ENCODE results near the gene TEX14. TPM values are rescaled to one million over a fixed set of nuclear protein-coding genes. Genes with fewer than 3 reads are reported as not detected.
A peak's percentile ranks its signal among the peaks of the same experiment; 100 is the strongest.

Gene TEX14
- total RNA-seq (1 to 10 TPM; 1.1 to 1.3 TPM), polyA plus RNA-seq (under 1 TPM in 2 of 3 donors, not detected in 1; 0.24 to 0.56 TPM), total RNA-seq (0.67 to 21.7 (median 0.97) reads per million in 6 experiments)

DNA sequence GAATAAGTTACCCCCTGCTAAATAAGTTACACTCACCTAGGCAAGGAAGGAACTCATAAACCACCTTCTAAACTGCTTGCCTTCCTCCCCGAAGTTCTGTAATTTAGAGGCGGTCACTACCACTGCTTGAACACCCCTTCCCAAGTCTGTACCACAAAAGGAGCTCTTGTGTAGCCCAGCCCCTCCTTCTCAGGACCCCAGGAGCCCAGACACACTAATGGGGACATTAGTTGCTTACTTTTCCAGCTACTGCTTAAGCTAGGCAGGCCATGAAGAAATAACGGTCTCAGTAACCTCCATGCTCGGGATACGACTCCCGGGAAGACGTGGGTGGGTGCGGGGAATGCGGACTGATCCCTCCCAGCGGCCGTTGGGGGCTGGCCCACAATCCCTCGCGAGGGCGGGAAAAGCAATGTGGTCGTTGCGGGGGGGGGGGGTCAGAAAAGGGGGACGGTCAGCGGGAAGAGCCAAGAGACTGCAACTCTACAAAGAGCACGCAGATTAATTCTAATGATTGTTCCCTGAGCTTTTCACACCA, at the start of gene TEX14:
Gene TEX14 (minus strand): TSS at position 345 of the 538 bp plus-strand sequence. CDS start 40,044 bp downstream, outside the sequence.
- no peak for DNase-seq
- POLR2A ChIA-PET: interaction anchor here (0.5 to 2.2 kb wide), 12 partner anchors 12 to 360 kb away, joined by 3 to 12 read pairs (median 4); no protein-coding TSS in a partner anchor

DNA sequence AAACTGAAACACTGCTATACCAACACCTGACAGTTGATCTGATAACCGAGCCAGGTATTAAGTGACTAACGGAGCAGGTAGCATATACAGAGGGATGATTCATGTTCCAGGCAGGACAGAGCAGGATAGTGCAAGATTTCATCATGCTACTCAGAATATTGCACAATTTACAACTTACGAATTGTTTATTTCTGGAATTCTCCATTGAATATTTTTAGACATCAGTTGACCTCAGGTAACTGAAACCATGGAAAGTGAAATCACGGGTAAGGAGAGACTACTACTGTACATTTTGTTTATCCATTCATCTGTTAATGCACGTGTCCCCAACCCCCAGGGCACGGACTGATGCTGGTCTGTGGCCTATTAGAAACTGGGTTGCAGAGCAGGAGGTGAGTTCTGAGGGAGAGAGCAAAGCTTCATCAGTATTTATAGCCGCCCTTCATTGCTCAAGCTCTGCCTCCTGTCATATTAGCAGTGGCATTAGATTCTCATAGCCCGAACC, 49.3 kb upstream of the TEX14 start:
- DNase-seq (no peak), ATAC-seq (no peak)
- Mint-ChIP-seq H3K27ac (peak overlapping the region in 1 of 10 donors; percentile 43), H3K36me3 (peaks cover 0 to 3% (median 0%) of the 10 kb centered on the region in 3 donors), H3K4me1 (no peaks in the 10 kb centered on the region), H3K4me3 (no peak overlapping the region), H3K9me3 (no peaks in the 10 kb centered on the region), H3K27me3 (no peaks in the 10 kb centered on the region)
- POLR2A ChIA-PET: interaction anchor here (0.5 kb wide), 1 partner anchor 8 kb away, joined by 3 read pairs; no protein-coding TSS in a partner anchor

More for the DNA sequence above, at the start of gene TEX14:
- H3K4me3 Mint-ChIP-seq: peak within 1 kb of the TSS; percentile 93 to 98 (median 96)
- H3K9me3 Mint-ChIP-seq: no peaks in the 10 kb centered on the region
- peak within 1 kb of the TSS; percentile 89 to 98 (median 94) for H3K27ac Mint-ChIP-seq
- H3K36me3 Mint-ChIP-seq: peaks cover 0 to 10% (median 2%) of the 10 kb centered on the region in 3 donors
- ATAC-seq: no peak
- peaks cover 9 to 33% (median 27%) of the 10 kb centered on the region in 4 donors for H3K4me1 Mint-ChIP-seq
- H3K27me3 Mint-ChIP-seq: no peaks in the 10 kb centered on the region

GRCh38 chr17:58734811-58735210, 43.0 kb upstream of the TEX14 start:
- H3K4me1 Mint-ChIP-seq: no peaks in the 10 kb centered on the region
- no peaks in the 10 kb centered on the region for H3K9me3 Mint-ChIP-seq
- peaks cover 0 to 38% (median 0%) of the 10 kb centered on the region in 3 donors for H3K36me3 Mint-ChIP-seq
- no peaks in the 10 kb centered on the region for H3K27me3 Mint-ChIP-seq
- POLR2A ChIA-PET: no interaction called here
- H3K4me3 Mint-ChIP-seq: no peak overlapping the region
- ATAC-seq (no peak), DNase-seq (no peak)
- H3K27ac Mint-ChIP-seq: peak overlapping the region in 1 of 10 donors; percentile 57

DNA sequence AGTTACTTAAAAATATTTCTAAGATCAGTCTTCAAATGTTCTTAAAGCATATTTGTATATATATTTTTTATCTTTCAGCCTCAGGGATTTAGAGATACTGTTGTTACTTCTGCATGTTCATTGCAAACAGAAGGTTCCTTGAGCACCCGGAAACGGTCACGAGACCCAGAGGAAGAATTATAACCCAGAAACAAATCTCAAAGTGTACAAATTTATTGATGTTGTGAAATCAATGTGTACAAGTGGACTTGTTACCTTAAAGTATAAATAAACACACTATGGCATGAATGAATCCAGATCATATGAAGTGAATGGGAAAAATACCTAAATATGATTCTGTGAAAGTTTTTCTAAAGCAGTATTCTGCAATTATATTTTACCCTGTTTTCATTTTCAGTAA, 42.2 kb upstream of the TEX14 start:
- no peak overlapping the region for H3K4me3 Mint-ChIP-seq
- H3K27me3 Mint-ChIP-seq: no peaks in the 10 kb centered on the region
- H3K27ac Mint-ChIP-seq: peak overlapping the region in 1 of 10 donors; percentile 37
- no peaks in the 10 kb centered on the region for H3K9me3 Mint-ChIP-seq
- no peak for DNase-seq
- H3K4me1 Mint-ChIP-seq: no peaks in the 10 kb centered on the region
- no peak for ATAC-seq
- POLR2A ChIA-PET: no interaction called here
- peaks cover 0 to 46% (median 2%) of the 10 kb centered on the region in 3 donors for H3K36me3 Mint-ChIP-seq

DNA sequence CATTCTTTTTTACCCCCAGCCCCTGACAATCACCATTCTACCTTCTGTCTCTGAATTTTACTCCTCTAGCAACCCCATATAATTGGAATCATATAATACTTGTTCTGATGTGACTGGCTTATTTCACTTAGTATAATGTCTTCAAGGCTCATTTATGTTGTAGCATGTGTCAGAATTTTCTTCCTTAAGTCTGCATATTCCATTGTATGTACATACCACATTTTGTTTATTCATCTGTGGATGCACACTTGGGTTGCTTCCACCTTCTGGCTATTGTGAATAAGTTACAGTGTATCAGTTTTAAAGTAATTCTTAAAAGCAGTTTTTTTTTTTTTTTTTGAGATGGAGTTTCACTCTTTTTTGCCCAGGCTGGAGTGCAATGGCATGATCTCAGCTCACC, 39.1 kb upstream of the TEX14 start:
- POLR2A ChIA-PET: no interaction called here
- H3K27me3 Mint-ChIP-seq: no peaks in the 10 kb centered on the region
- no peaks in the 10 kb centered on the region for H3K9me3 Mint-ChIP-seq
- peak overlapping the region in 1 of 10 donors; percentile 7 for H3K27ac Mint-ChIP-seq
- DNase-seq (no peak), ATAC-seq (no peak)
- no peaks in the 10 kb centered on the region for H3K4me1 Mint-ChIP-seq
- H3K4me3 Mint-ChIP-seq: no peak overlapping the region
- peaks cover 0 to 51% (median 2%) of the 10 kb centered on the region in 3 donors for H3K36me3 Mint-ChIP-seq

DNA sequence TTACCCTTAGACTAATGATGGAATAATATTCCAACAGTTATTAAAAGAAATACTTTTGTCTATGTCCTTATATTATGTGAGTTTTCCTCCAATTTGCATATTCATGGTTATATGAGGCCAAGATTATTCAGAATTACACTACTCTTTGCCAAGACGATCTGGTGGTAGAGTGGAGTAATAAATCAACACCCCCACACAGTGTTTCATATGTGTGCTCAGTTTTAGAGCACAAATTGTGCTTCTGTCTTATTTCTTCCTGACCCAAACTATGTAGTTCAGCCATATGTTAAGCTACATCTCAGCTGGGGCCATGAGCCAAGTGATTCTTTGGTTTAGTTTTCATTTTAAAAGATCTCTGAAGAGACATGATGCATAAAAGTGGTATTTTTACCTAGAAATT, 37.0 kb upstream of the TEX14 start:
- no peak for DNase-seq
- peaks cover 0 to 56% (median 2%) of the 10 kb centered on the region in 3 donors for H3K36me3 Mint-ChIP-seq
- H3K27ac Mint-ChIP-seq: peak overlapping the region in 1 of 10 donors; percentile 17
- no peak overlapping the region for H3K4me3 Mint-ChIP-seq
- POLR2A ChIA-PET: no interaction called here
- no peaks in the 10 kb centered on the region for H3K4me1 Mint-ChIP-seq
- ATAC-seq: no peak
- H3K9me3 Mint-ChIP-seq: no peaks in the 10 kb centered on the region
- no peaks in the 10 kb centered on the region for H3K27me3 Mint-ChIP-seq

DNA sequence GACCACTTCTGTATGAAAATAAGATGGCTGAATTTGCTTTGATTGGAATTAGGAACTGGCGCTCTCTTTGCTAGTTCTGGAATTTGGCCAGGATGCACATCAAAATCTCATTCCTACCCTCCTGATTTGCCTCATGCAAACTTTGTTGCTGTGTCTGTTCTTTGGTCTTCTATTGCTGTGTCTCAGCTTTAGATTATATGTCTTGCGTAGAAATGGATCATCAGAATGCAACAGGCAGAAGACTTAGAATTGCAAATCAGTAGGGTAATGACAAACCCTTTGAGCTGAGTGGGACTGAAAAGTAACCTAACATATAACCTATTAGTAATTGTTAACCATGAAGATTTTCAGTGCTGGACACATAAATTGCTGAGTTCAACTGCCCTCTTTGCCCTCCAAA, 30.9 kb upstream of the TEX14 start:
- H3K4me1 Mint-ChIP-seq: no peaks in the 10 kb centered on the region
- POLR2A ChIA-PET: no interaction called here
- no peaks in the 10 kb centered on the region for H3K27me3 Mint-ChIP-seq
- DNase-seq: no peak
- peaks cover 0 to 58% (median 14%) of the 10 kb centered on the region in 3 donors for H3K36me3 Mint-ChIP-seq
- H3K27ac Mint-ChIP-seq: no peak overlapping the region
- no peaks in the 10 kb centered on the region for H3K9me3 Mint-ChIP-seq
- H3K4me3 Mint-ChIP-seq: no peak overlapping the region
- ATAC-seq: no peak

- Mint-ChIP-seq H3K27me3 (no peaks in the 10 kb centered on the region), H3K27ac (no peak overlapping the region), H3K9me3 (no peaks in the 10 kb centered on the region), H3K4me1 (no peaks in the 10 kb centered on the region), H3K36me3 (peaks cover 0 to 59% (median 14%) of the 10 kb centered on the region in 3 donors), H3K4me3 (no peak overlapping the region)
- DNase-seq (no peak), ATAC-seq (no peak)
- POLR2A ChIA-PET: no interaction called here
Measured at GRCh38 chr17:58722274-58722673, 30.4 kb upstream of the TEX14 start.

GRCh38 chr17:58710948-58711552, 19.2 kb upstream of the TEX14 start:
- DNase-seq (peak in 7 of 10 donors; percentile 10 to 50 (median 27)), ATAC-seq (no peak)
- POLR2A ChIA-PET: interaction anchor here (1.6 to 2.3 kb wide), 2 partner anchors 192 to 294 kb away, joined by 6 to 7 read pairs; no protein-coding TSS in a partner anchor
- H3K27ac Mint-ChIP-seq: no peak overlapping the region
- no peaks in the 10 kb centered on the region for H3K27me3 Mint-ChIP-seq
- no peaks in the 10 kb centered on the region for H3K9me3 Mint-ChIP-seq
- H3K4me1 Mint-ChIP-seq: peaks cover 0 to 6% (median under 1%) of the 10 kb centered on the region in 4 donors
- peaks cover 8 to 68% (median 11%) of the 10 kb centered on the region in 3 donors for H3K36me3 Mint-ChIP-seq
- no peak overlapping the region for H3K4me3 Mint-ChIP-seq

GRCh38 chr17:58706351-58707140, 14.7 kb upstream of the TEX14 start:
- H3K4me1 Mint-ChIP-seq: peaks cover 0 to 6% (median under 1%) of the 10 kb centered on the region in 4 donors
- no peaks in the 10 kb centered on the region for H3K9me3 Mint-ChIP-seq
- POLR2A ChIA-PET: no interaction called here
- peak overlapping the region in 4 of 10 donors; percentile 4 to 36 (median 33) for H3K27ac Mint-ChIP-seq
- no peak for DNase-seq
- peaks cover 8 to 65% (median 12%) of the 10 kb centered on the region in 3 donors for H3K36me3 Mint-ChIP-seq
- H3K27me3 Mint-ChIP-seq: no peaks in the 10 kb centered on the region
- H3K4me3 Mint-ChIP-seq: no peak overlapping the region
- no peak for ATAC-seq

DNA sequence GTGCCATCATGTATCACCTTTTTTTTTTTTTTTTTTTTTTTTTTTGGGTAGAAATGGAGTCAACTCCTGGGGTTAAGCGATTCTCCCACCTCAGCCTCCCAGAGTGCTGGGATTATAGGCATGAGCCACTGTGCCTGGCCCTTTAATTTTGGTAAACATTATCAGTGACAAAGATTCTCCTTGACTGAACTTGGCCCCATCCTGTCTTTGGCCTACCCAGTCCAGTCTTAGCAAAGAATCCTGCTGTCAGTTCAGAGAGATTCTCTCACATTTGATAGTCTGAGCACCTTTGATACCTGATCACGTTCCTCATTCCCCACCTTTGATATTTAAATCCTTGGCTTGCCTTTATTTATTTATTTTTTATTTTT, 12.1 kb upstream of the TEX14 start:
- H3K36me3 Mint-ChIP-seq: peaks cover 0 to 64% (median 11%) of the 10 kb centered on the region in 3 donors
- H3K9me3 Mint-ChIP-seq: no peaks in the 10 kb centered on the region
- no peaks in the 10 kb centered on the region for H3K27me3 Mint-ChIP-seq
- no peak for DNase-seq
- ATAC-seq: no peak
- H3K27ac Mint-ChIP-seq: no peak overlapping the region
- POLR2A ChIA-PET: interaction anchor here (0.6 kb wide), 2 partner anchors 9 to 516 kb away, joined by 3 to 4 read pairs; no protein-coding TSS in a partner anchor
- no peak overlapping the region for H3K4me3 Mint-ChIP-seq
- no peaks in the 10 kb centered on the region for H3K4me1 Mint-ChIP-seq

DNA sequence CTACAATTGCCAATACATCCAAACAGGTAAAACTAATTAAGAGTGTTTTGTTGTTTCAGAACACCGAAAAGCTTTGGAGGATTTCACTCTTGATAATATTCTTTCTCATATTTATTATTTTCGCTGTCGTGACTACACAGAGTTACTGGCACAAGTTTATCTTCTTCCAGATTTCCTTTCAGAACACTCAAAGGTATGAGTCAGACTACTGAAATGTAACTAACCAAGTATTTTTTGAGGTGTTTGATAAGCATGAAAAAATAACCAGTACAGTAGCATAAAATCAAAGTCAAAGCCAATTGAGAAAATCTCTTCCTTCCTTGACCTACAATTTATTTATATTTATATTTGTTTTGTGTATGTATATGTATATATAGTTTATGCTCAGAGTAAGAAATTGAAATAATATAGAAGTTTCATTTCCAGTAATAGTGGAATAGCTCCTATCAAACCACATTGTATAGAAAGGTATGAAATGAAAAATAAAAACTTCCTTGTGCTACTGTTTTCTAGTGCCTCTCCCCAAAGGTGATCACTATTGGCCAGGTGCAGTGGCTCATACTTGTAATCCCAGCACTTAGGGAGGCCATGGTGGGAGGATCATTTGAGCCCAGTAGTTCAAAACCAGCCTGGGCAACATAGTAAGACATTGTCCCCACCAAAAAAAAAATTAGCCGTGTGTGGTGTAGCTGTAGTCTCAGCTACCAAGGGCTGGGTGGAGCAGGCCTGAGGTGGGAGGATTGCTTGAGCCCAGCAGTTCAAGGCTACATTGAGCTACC, 11.5 kb upstream of the TEX14 start:
- no peak for DNase-seq
- no peaks in the 10 kb centered on the region for H3K27me3 Mint-ChIP-seq
- ATAC-seq: no peak
- POLR2A ChIA-PET: interaction anchor here (0.6 kb wide), 2 partner anchors 8 to 515 kb away, joined by 3 to 4 read pairs; no protein-coding TSS in a partner anchor
- H3K36me3 Mint-ChIP-seq: peaks cover 0 to 63% (median 11%) of the 10 kb centered on the region in 3 donors
- H3K9me3 Mint-ChIP-seq: no peaks in the 10 kb centered on the region
- H3K4me3 Mint-ChIP-seq: no peak overlapping the region
- no peaks in the 10 kb centered on the region for H3K4me1 Mint-ChIP-seq
- no peak overlapping the region for H3K27ac Mint-ChIP-seq
